Natural killer cell (primary cell): ENCODE measurements around the gene NME3. TPM values are rescaled to one million over a fixed set of nuclear protein-coding genes. Genes with fewer than 3 reads are reported as not detected.

Experiments used
- ATAC-seq, 3 donors: fragments of 150-1000 bp in 2 of 3; fragments of 200-7000 bp in 1 of 3; cut with Tn5 transposase; 1 replicate in 1 of 3; 2 replicates in 2 of 3; pipeline ENCODE4 v1.10.0; 2021; ENCODE audit warnings: mild to moderate bottlenecking in 2 of 3, moderate library complexity in 2 of 3
- DNase-seq, 2 donors: peaks; one replicate each; pipeline versions ENCODE4 v3.0.0 to v3.0.0-alpha.2; 2013 to 2021; ENCODE audit warnings: mixed read lengths in 1 of 2
- H3K27ac ChIP-seq: one replicate; pipeline ENCODE4 v1.5.1; 2013; ENCODE audit warnings: mild to moderate bottlenecking, low read length
- H3K27me3 ChIP-seq: one replicate; pipeline ENCODE4 v1.6.1; 2013; ENCODE audit warnings: low read length; ENCODE audit not compliant: control insufficient read depth, insufficient read depth
- H3K36me3 ChIP-seq: one replicate; pipeline ENCODE4 v1.6.1; 2013; ENCODE audit warnings: low read length; ENCODE audit not compliant: control insufficient read depth, insufficient read depth
- H3K4me1 ChIP-seq: one replicate; pipeline ENCODE4 v1.6.1; 2013; ENCODE audit warnings: low read length; ENCODE audit not compliant: control insufficient read depth, insufficient read depth
- H3K4me3 ChIP-seq: one replicate; pipeline ENCODE4 v1.5.1; 2013; ENCODE audit warnings: low read length
- H3K9me3 ChIP-seq: one replicate; pipeline ENCODE4 v1.6.1; 2013; ENCODE audit warnings: low read length; ENCODE audit not compliant: control insufficient read depth, insufficient read depth
- H3K27ac Mint-ChIP-seq, 2 donors: one replicate each; pipeline ENCODE4 v1.8.0; 2022; ENCODE audit warnings: mild to moderate bottlenecking in 2 of 2, mixed read lengths in 2 of 2, moderate library complexity in 1 of 2
- H3K27me3 Mint-ChIP-seq, 2 donors: one replicate each; pipeline ENCODE4 v1.8.0; 2022; ENCODE audit warnings: low read depth in 2 of 2, mixed read lengths in 2 of 2
- H3K36me3 Mint-ChIP-seq: one replicate; pipeline ENCODE4 v1.8.0; 2022; ENCODE audit warnings: mixed read lengths
- H3K4me1 Mint-ChIP-seq, 2 donors: one replicate each; pipeline ENCODE4 v1.8.0; 2022; ENCODE audit warnings: mixed read lengths in 2 of 2
- H3K4me3 Mint-ChIP-seq: one replicate; pipeline ENCODE4 v1.8.0; 2022; ENCODE audit warnings: mild to moderate bottlenecking, moderate library complexity, mixed read lengths
- H3K9me3 Mint-ChIP-seq, 2 donors: one replicate each; pipeline ENCODE4 v1.8.0; 2022; ENCODE audit warnings: mixed read lengths in 2 of 2
- WGBS: methylation state at CpG from one replicate; pipeline ENCODE4 v1.1.7; 2013; ENCODE audit warnings: missing lambda C conversion rate; ENCODE audit not compliant: insufficient coverage; 5-methylcytosine and 5-hydroxymethylcytosine counted together
- intact Hi-C: fragments of 100-400 bp; cut with micrococcal nuclease; formaldehyde crosslinking; loops from one replicate; pipeline ENCODE4 v1.14.2; 2022
- total RNA-seq, 4 donors: library from RNA; stranded (reverse); fragments of 120-200 nt in 1 of 4; gene quantifications; one replicate each; pipeline versions ENCODE4 v1.2.3 to v1.2.4, GENCODE V29; 2013 to 2022
- TF ChIP-seq, protein P1 (sequence below): fragments of 200-600 bp; IDR thresholded peaks from one replicate; pipeline ENCODE4 v1.8.0; 2022; ENCODE audit warnings: antibody characterized with exemption

Gene NME3
- 10 to 100 TPM; 40.6 to 50.3 (median 46.2) TPM for total RNA-seq
- 41.6 TPM for total RNA-seq (2013)

- peak; percentile 81 to 82 for DNase-seq
- Mint-ChIP-seq H3K27ac (peak within 1 kb of the TSS; percentile 87 to 88), H3K4me3 (peak within 1 kb of the TSS; percentile 97), H3K4me1 (peaks cover 14 to 21% of the 10 kb centered on the region in 2 donors), H3K36me3 (no peaks in the 10 kb centered on the region), H3K27me3 (no peaks in the 10 kb centered on the region), H3K9me3 (no peaks in the 10 kb centered on the region)
- Histone ChIP-seq H3K4me1 (peaks cover 41% of the 10 kb centered on the region), H3K4me3 (peak within 1 kb of the TSS; percentile 61), H3K9me3 (no peaks in the 10 kb centered on the region), H3K36me3 (peaks cover 23% of the 10 kb centered on the region), H3K27ac (peak within 1 kb of the TSS; percentile 69), H3K27me3 (no peaks in the 10 kb centered on the region)
- peak; percentile 64 to 74 (median 68) for ATAC-seq
- intact Hi-C loops = loop anchor here (5.0 to 10.0 kb wide), 2 partner anchors 153 to 381 kb away; no protein-coding TSS in a partner anchor
- TF ChIP-seq, protein P1, sequence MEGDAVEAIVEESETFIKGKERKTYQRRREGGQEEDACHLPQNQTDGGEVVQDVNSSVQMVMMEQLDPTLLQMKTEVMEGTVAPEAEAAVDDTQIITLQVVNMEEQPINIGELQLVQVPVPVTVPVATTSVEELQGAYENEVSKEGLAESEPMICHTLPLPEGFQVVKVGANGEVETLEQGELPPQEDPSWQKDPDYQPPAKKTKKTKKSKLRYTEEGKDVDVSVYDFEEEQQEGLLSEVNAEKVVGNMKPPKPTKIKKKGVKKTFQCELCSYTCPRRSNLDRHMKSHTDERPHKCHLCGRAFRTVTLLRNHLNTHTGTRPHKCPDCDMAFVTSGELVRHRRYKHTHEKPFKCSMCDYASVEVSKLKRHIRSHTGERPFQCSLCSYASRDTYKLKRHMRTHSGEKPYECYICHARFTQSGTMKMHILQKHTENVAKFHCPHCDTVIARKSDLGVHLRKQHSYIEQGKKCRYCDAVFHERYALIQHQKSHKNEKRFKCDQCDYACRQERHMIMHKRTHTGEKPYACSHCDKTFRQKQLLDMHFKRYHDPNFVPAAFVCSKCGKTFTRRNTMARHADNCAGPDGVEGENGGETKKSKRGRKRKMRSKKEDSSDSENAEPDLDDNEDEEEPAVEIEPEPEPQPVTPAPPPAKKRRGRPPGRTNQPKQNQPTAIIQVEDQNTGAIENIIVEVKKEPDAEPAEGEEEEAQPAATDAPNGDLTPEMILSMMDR = no peak
- under 1% methylated on average over 73 of the region's 79 CpGs for WGBS
These were observed at the start of gene NME3 for GRCh38 chr16:1771188-1771863. TSS of gene NME3 (minus strand) at chr16:1771543. CDS start at chr16:1771534, 9 bp downstream.

- H3K27ac ChIP-seq = no peak overlapping the region
- DNase-seq (no peak), ATAC-seq (no peak)
- intact Hi-C loops = no loop called here
- no peak overlapping the region for H3K27ac Mint-ChIP-seq
- H3K36me3 ChIP-seq = peaks cover 45% of the 10 kb centered on the region
- H3K4me3 ChIP-seq = no peak overlapping the region
- no peaks in the 10 kb centered on the region for H3K9me3 Mint-ChIP-seq
- TF ChIP-seq, protein P1 = no peak
- H3K36me3 Mint-ChIP-seq = no peaks in the 10 kb centered on the region
- H3K4me1 Mint-ChIP-seq = peaks cover 0 to 11% of the 10 kb centered on the region in 2 donors
- no peaks in the 10 kb centered on the region for H3K27me3 Mint-ChIP-seq
- no peak overlapping the region for H3K4me3 Mint-ChIP-seq
- no peaks in the 10 kb centered on the region for H3K27me3 ChIP-seq
- H3K9me3 ChIP-seq = no peaks in the 10 kb centered on the region
- 95% methylated on average over 12 of the region's 12 CpGs for WGBS
- peaks cover 12% of the 10 kb centered on the region for H3K4me1 ChIP-seq
These were observed 49.6 kb upstream of the NME3 start for GRCh38 chr16:1820946-1821290.

DNA sequence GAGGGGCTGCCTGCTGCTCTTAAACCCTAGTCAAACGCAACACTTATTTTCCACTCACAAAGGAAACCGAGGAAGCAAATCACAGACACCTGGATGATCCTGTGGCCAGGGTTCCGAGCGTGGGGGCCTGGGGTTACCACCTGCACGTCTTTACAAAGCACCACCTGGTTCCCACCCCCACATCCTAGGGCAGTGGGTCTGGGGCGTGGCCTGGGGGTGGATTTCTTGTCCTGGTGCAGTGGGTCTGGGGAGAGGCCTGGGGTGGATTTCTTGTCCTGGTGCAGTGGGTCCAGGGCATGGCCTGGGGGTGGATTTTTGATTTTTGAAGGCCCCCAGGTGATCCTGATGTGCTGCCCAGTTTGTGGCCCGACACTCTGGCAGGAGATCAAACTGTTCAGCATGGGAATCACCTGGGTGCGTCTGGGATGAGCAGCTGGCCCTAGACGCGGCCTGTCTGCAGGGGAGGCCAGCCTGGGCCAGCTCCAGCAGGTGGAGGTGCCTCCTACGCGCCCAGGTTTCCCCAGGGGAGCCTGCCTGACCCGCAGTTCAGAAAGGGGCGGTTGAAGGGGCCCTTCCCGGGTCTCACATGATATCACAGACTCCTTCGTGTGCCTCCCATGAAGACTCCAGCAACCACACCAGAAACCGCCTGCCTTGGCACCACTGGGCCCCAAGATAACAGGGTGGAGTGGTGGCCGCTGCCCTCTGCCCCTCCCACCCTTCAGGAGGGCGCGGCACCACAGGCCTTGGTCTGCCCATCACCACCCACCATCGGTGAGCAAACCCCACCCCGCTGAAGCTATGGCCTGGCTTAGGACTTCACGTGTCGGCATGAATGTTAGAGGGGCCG lies 49.0 kb upstream of the NME3 start:
- ATAC-seq (no peak), DNase-seq (no peak)
- TF ChIP-seq, protein P1 = no peak
- Mint-ChIP-seq H3K4me1 (peaks cover 0 to 11% of the 10 kb centered on the region in 2 donors), H3K36me3 (no peaks in the 10 kb centered on the region), H3K9me3 (no peaks in the 10 kb centered on the region), H3K27me3 (no peaks in the 10 kb centered on the region), H3K4me3 (no peak overlapping the region), H3K27ac (no peak overlapping the region)
- peaks cover 47% of the 10 kb centered on the region for H3K36me3 ChIP-seq
- WGBS = 93% methylated on average over 24 of the region's 25 CpGs
- no peaks in the 10 kb centered on the region for H3K9me3 ChIP-seq
- intact Hi-C loops = no loop called here
- peaks cover 6% of the 10 kb centered on the region for H3K4me1 ChIP-seq
- H3K27me3 ChIP-seq = no peaks in the 10 kb centered on the region
- H3K4me3 ChIP-seq = no peak overlapping the region
- H3K27ac ChIP-seq = no peak overlapping the region
